Uterus (tissue), 2 donors: Measurements from ENCODE around the gene MTO1.
"Not testable (repeated sequence)": the region's sequence is repeated elsewhere in the genome, so short reads cannot be mapped to it uniquely, and the experiment has no call there.

Experiments used
- POLR2A ChIP-seq, 2 donors: fragments of 450-650 bp; IDR thresholded peaks; one replicate each; pipeline ENCODE4 v1.6.1; 2016; ENCODE audit warnings: antibody characterized with exemption in 2 of 2, mild to moderate bottlenecking in 1 of 2, moderate library complexity in 1 of 2
- TF ChIP-seq, protein P1 (sequence below), 4 experiments: fragments of 200-600 bp in 2 of 4; fragments of 450-650 bp in 2 of 4; sonication (generic) in 2 of 4; IDR thresholded peaks; one replicate each; pipeline ENCODE4 v1.5.1; 2016 to 2019; ENCODE audit warnings: antibody characterized with exemption in 4 of 4, mild to moderate bottlenecking in 2 of 4, moderate library complexity in 1 of 4

DNA sequence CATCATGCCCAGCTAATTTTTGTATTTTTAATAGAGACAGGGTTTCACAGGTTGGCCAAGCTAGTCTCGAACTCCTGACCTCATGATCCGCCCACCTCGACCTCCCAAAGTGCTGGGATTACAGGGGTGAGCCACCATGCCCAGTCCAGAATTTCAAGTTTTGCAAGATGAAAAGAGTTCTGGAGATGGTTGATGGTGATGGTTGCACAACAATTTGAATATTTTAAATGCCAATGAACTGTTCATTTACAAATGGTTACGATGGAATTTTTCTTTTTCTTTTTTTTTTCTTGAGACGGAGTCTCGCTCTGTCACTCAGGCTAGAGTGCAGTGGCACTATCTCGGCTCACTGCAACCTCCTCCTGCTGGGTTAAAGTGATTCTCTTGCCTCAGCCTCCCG lies 44.2 kb downstream of the MTO1 start:
- TF ChIP-seq, protein P1, sequence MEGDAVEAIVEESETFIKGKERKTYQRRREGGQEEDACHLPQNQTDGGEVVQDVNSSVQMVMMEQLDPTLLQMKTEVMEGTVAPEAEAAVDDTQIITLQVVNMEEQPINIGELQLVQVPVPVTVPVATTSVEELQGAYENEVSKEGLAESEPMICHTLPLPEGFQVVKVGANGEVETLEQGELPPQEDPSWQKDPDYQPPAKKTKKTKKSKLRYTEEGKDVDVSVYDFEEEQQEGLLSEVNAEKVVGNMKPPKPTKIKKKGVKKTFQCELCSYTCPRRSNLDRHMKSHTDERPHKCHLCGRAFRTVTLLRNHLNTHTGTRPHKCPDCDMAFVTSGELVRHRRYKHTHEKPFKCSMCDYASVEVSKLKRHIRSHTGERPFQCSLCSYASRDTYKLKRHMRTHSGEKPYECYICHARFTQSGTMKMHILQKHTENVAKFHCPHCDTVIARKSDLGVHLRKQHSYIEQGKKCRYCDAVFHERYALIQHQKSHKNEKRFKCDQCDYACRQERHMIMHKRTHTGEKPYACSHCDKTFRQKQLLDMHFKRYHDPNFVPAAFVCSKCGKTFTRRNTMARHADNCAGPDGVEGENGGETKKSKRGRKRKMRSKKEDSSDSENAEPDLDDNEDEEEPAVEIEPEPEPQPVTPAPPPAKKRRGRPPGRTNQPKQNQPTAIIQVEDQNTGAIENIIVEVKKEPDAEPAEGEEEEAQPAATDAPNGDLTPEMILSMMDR (IDR thresholded peaks at IDR 0.05): not testable (repeated sequence)
- TF ChIP-seq POLR2A (IDR thresholded peaks at IDR 0.05): not testable (repeated sequence)
